Tibial nerve (tissue), 4 donors: ENCODE measurements around the gene PRELID2. TPM values are rescaled to one million over a fixed set of nuclear protein-coding genes. Genes with fewer than 3 reads are reported as not detected.
A peak's percentile ranks its signal among the peaks of the same experiment; 100 is the strongest.
"Not testable (repeated sequence)": the region's sequence is repeated elsewhere in the genome, so short reads cannot be mapped to it uniquely, and the experiment has no call there.

Source experiments
- DNase-seq, 2 donors: peaks; one replicate each; pipeline ENCODE4 v3.0.0-alpha.2; 2019; ENCODE audit warnings: low spot score in 2 of 2
- H3K27ac ChIP-seq, 4 donors: fragments of 200-600 bp; sonication (generic) in 3 of 4; one replicate each; pipeline ENCODE4 v1.5.1; 2017 to 2019; ENCODE audit warnings: mild to moderate bottlenecking in 1 of 4
- H3K27me3 ChIP-seq, 2 donors: fragments of 200-600 bp; sonication (generic) in 1 of 2; one replicate each; pipeline versions ENCODE4 v1.5.1 to v1.6.0; 2017 to 2019
- H3K36me3 ChIP-seq, 3 donors: fragments of 200-600 bp; sonication (generic); one replicate each; pipeline ENCODE4 v1.5.1; 2018 to 2019
- H3K4me1 ChIP-seq, 4 donors: fragments of 200-600 bp; sonication (generic) in 3 of 4; one replicate each; pipeline ENCODE4 v1.5.1; 2017 to 2019
- H3K4me3 ChIP-seq, 4 donors: fragments of 200-600 bp; sonication (generic) in 3 of 4; one replicate each; pipeline ENCODE4 v1.5.1; 2017 to 2019; ENCODE audit warnings: mild to moderate bottlenecking in 1 of 4, moderate library complexity in 1 of 4
- H3K9me3 ChIP-seq, 4 donors: fragments of 200-600 bp; sonication (generic) in 3 of 4; one replicate each; pipeline ENCODE4 v1.5.1; 2017 to 2019
- CTCF ChIP-seq, 5 experiments: fragments of 200-600 bp in 3 of 5; fragments of 450-650 bp in 2 of 5; sonication (generic) in 3 of 5; IDR thresholded peaks; one replicate each; pipeline ENCODE4 v1.5.1; 2016 to 2019; ENCODE audit warnings: antibody characterized with exemption in 5 of 5, mild to moderate bottlenecking in 3 of 5, moderate library complexity in 2 of 5
- EP300 ChIP-seq, 2 donors: sonication (generic); formaldehyde crosslinking; IDR thresholded peaks; one replicate each; pipeline ENCODE4 v1.6.1; 2017; ENCODE audit warnings: antibody characterized with exemption in 2 of 2, mild to moderate bottlenecking in 1 of 2
- POLR2A ChIP-seq, 2 donors: fragments of 450-650 bp; IDR thresholded peaks; one replicate each; pipeline ENCODE4 v1.6.1; 2017; ENCODE audit warnings: antibody characterized with exemption in 2 of 2, mild to moderate bottlenecking in 2 of 2, moderate library complexity in 2 of 2
- whole genome bisulfite sequencing, 2 donors: methylation state at CpG; one replicate each; pipeline ENCODE4 v1.1.5; 2018; 5-methylcytosine and 5-hydroxymethylcytosine counted together
- total RNA-seq, 4 donors: library from RNA; depleted of rRNA; stranded (reverse); fragments of >200 nt; gene quantifications; one replicate each; pipeline ENCODE4 v1.1.0, GENCODE V29; 2016

PRELID2 gene
- total RNA-seq, 4 donors from 2014 or later = 10.5 to 31.7 (median 16.4) TPM

GRCh38 chr5:145838276-145838675 is 3.1 kb upstream of the PRELID2 start:
- H3K4me3 ChIP-seq = no peak overlapping the region
- H3K36me3 ChIP-seq = no peaks in the 10 kb centered on the region
- no peak overlapping the region for H3K27ac ChIP-seq
- no peaks in the 10 kb centered on the region for H3K9me3 ChIP-seq
- 67% methylated on average over 6 of the region's 6 CpGs for WGBS, 2 donors
- no peak for DNase-seq
- no peaks in the 10 kb centered on the region for H3K27me3 ChIP-seq
- TF ChIP-seq POLR2A (IDR thresholded peaks at IDR 0.05) (no peak), EP300 (IDR thresholded peaks at IDR 0.05) (no peak), CTCF (IDR thresholded peaks at IDR 0.05) (no peak)
- H3K4me1 ChIP-seq = peaks cover 0 to 22% (median 7%) of the 10 kb centered on the region in 4 donors

GRCh38 chr5:145836241-145836640 is 1.1 kb upstream of the PRELID2 start:
- Histone ChIP-seq H3K4me1 (peaks cover 0 to 25% (median 7%) of the 10 kb centered on the region in 4 donors), H3K27ac (peak overlapping the region in 1 of 4 donors; percentile 78)
- not testable (repeated sequence) for H3K9me3 ChIP-seq, DNase-seq, H3K27me3 ChIP-seq, H3K4me3 ChIP-seq, H3K36me3 ChIP-seq
- WGBS, 2 donors = 95 to 98% methylated on average over 13 of the region's 13 CpGs

- no peaks in the 10 kb centered on the region for H3K27me3 ChIP-seq
- DNase-seq = no peak
- H3K36me3 ChIP-seq = no peaks in the 10 kb centered on the region
- H3K4me1 ChIP-seq = peaks cover 0 to 29% (median 7%) of the 10 kb centered on the region in 4 donors
- WGBS, 2 donors = 49 to 53% methylated on average over 18 of the region's 18 CpGs
- peak overlapping the region; percentile 42 to 78 (median 70) for H3K4me3 ChIP-seq
- H3K27ac ChIP-seq = peak overlapping the region in 3 of 4 donors; percentile 78 to 80 (median 79)
- no peaks in the 10 kb centered on the region for H3K9me3 ChIP-seq
- TF ChIP-seq CTCF (IDR thresholded peaks at IDR 0.05) = no peak
- no peak for TF ChIP-seq POLR2A (IDR thresholded peaks at IDR 0.05)
- TF ChIP-seq EP300 (IDR thresholded peaks at IDR 0.05) = no peak
Measured at GRCh38 chr5:145835848-145836239, 702 bp upstream of the PRELID2 start.

- 15 to 20% methylated on average over 10 of the region's 10 CpGs for WGBS, 2 donors
- H3K4me1 ChIP-seq = peaks cover 0 to 42% (median 7%) of the 10 kb centered on the region in 4 donors
- H3K36me3 ChIP-seq = no peaks in the 10 kb centered on the region
- TF ChIP-seq EP300 (IDR thresholded peaks at IDR 0.05) (no peak), POLR2A (IDR thresholded peaks at IDR 0.05) (no peak), CTCF (IDR thresholded peaks at IDR 0.05) (no peak)
- H3K27me3 ChIP-seq = no peaks in the 10 kb centered on the region
- H3K4me3 ChIP-seq = peak overlapping the region; percentile 42 to 78 (median 70)
- H3K27ac ChIP-seq = peak overlapping the region in 3 of 4 donors; percentile 78 to 80 (median 79)
- DNase-seq = no peak
- H3K9me3 ChIP-seq = no peaks in the 10 kb centered on the region
Measured at GRCh38 chr5:145834554-145834916, 607 bp downstream of the PRELID2 start.

- peaks cover 0 to 44% (median 7%) of the 10 kb centered on the region in 4 donors for H3K4me1 ChIP-seq
- peak overlapping the region in 1 of 4 donors; percentile 64 for H3K4me3 ChIP-seq
- peak overlapping the region in 1 of 4 donors; percentile 78 for H3K27ac ChIP-seq
- H3K9me3 ChIP-seq = no peaks in the 10 kb centered on the region
- no peaks in the 10 kb centered on the region for H3K27me3 ChIP-seq
- TF ChIP-seq CTCF (IDR thresholded peaks at IDR 0.05) (no peak), POLR2A (IDR thresholded peaks at IDR 0.05) (no peak), EP300 (IDR thresholded peaks at IDR 0.05) (no peak)
- no peaks in the 10 kb centered on the region for H3K36me3 ChIP-seq
- whole genome bisulfite sequencing, 2 donors = 68 to 74% methylated on average over 10 of the region's 10 CpGs
- DNase-seq = no peak
Measured at GRCh38 chr5:145833631-145834200, 1.4 kb downstream of the PRELID2 start.
